NCI-H2029 (cell line): ENCODE measurements around the gene PIGV.

ENCODE experiments used
- DNase-seq: peaks from one replicate; lab custom pipeline; 2025; lab: John Stamatoyannopoulos, UW

Gene PIGV

DNA sequence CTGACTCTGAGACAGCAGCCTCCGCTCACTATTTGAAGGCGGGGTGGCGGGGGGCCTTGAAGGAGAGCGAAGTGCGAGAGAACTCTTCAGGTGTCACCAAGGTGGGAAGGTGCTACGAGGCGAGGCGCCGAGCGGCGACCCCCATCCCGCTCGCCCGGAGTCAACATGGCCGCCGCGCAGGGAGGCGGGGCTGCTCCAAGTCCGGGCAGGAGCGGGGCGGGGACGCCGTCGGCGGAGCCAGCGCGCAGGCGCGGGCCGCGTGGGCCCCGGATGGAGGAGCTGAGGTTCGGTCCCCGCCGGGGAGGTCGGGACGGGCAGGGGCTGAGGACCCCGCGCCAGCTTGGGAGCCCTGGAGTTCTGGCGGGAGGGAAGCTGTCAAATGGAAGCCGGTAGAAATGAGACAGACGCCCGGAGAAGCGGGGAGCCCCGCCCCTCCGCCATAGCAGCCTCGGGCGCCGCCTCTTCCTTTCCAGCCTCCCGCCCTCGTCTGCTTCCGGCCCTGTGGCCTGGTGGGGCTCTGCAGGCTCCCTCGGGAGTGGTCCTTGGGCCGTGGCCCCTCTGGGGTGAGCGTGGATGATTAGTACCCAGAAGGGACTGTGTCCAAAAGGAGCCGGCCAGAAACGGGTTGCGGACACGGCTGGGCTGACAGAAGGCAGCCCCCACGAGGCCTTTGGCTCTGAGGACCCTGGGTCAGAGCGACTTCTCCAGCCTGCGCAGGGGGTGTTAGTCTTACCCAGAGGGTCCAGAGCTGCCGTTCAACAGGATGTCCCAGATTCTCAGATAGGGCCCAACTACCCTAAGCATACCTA, at the start of gene PIGV:
PIGV (plus strand) TSS at position 245 of the 809 bp plus-strand sequence. CDS start 2,866 bp downstream, outside the sequence.
- peak; percentile 73 for DNase-seq

GRCh38 chr1:26739329-26739914, 48.3 kb upstream of the PIGV start:
- DNase-seq = no peak

DNA sequence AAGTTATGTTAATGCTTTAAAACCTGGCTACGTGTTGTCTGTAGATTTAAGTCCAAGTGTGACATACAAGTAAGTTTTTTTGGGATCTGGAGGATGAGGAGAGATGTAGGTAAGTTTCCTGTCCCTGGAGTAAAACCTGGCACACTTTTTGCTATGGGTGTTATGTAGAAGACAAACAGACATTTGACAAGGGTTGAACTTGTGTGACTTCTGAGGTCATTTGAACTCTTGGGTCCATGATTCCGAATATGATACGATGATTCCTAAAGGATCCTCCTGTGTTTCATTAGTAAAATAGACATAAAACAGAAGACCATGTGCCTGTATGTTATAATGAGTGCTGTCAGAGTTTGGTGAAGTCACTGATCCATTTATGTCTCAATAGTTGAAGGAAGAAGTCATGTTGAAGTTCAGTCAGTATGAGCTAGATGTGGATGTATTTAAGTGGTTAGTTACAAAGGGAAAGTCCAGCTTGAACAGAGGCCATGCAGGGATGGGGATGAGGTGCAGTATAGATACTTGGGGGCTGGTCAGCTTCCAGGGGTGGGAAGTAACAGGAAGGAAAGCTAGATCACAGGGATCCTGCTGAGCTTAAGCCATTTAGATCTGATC, 47.6 kb upstream of the PIGV start:
- no peak for DNase-seq

GRCh38 chr1:26740952-26741351, 46.8 kb upstream of the PIGV start:
- DNase-seq = no peak

GRCh38 chr1:26743426-26744059, 44.2 kb upstream of the PIGV start:
- DNase-seq = no peak

GRCh38 chr1:26744075-26744959, 43.4 kb upstream of the PIGV start:
- peak; percentile 33 for DNase-seq

GRCh38 chr1:26745191-26745590, 42.6 kb upstream of the PIGV start:
- DNase-seq = no peak

- DNase-seq = no peak
These were observed 40.7 kb upstream of the PIGV start for GRCh38 chr1:26747048-26747447.

DNA sequence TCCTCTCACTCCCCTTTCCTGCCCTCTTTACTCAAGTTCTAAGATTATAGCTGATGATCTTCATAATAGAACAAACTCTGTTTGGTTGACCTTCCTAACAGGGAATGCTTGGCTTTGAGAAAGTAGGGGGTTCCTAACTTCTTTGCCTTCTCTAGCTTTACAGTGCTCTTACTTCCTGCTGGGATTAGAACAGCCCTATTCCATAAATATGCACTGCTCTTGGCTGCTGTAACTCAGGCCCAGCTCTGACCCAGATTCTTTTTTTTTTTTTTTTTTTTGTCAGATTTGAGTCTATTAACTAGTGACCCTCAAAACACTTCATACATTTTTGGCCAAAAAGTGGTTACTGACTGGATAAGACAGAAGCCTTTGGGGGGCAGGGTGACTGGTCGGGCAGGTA, 39.4 kb upstream of the PIGV start:
- DNase-seq = no peak

- no peak for DNase-seq
These were observed 38.3 kb upstream of the PIGV start for GRCh38 chr1:26749458-26749857.

GRCh38 chr1:26750428-26750827, 37.3 kb upstream of the PIGV start:
- DNase-seq = no peak

- no peak for DNase-seq
These were observed 35.2 kb upstream of the PIGV start for GRCh38 chr1:26752519-26752918.

DNA sequence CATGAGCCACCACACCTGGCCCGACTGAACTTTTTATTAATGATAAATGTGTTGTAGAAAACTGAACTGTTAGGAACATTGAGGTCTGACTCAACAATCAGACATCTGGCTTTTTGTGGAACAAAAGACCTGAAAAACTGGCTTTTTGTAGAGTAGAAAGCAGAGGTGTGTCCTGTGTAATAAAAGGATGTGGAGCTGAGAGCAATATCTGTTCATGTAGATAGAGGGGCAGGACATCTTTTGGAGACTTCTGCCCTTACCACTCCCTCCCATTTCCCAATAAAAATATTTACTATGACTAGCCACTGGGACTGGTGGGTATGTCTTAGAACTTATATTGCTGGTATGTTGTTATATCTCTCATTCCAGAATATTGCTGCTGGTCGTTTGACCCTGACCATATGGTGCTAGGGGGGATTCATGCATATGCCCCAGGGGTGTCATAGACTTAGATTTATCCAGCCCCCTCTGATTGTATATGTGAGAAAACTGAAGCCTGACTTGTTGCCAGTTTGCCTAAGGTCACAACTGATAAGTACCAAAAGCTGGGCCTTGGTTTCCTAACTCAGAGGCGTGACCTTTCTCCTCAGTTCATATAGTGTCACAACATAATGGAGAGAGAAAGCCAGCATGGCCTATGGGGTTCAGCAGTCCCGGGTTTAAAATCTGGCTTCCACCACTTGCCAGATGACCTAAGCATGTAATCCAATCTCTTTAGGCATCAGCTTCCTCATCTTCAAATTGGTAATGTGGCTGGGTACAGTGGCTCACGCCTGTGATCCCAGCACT, 33.5 kb upstream of the PIGV start:
- DNase-seq = no peak

- no peak for DNase-seq
These were observed 29.4 kb upstream of the PIGV start for GRCh38 chr1:26758358-26758757.

DNA sequence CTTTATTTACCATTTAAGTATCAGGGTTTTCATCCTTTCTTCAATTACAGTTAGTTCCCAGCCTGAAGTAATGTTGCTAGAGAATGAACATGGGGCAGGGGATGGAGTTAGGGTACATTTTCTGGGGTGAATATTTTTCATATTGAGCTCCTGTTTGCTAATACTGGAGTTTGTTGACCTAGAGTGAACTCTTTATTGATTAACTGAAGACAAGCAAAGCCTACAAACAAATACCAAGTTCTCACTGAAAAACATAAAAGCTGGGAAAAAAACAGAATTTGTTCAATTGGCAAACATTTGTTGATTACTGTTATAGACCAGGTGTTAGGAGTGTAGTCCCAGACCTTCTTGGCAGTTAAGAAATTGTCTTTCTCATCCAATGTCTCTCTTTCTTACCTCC, 28.2 kb upstream of the PIGV start:
- no peak for DNase-seq

DNA sequence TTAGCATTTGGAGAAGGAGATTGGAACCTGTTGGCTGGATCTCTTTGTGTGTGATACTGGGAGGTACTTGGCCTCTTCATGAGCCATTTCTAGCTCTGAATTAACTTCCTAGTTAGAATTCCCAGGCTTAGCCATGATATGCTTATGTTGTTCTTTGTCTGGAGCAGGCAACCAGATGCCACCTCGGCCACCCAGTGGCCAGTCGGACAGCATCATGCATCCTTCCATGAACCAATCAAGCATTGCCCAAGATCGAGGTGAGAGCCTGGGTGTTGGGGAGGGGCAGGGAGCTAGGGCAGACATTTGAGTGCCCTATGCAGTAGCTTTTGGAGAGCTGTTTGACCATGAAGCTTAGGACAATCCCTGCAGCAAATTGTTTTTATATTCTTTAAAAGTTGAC, 26.5 kb upstream of the PIGV start:
- DNase-seq = no peak

- DNase-seq = no peak
These were observed 20.0 kb upstream of the PIGV start for GRCh38 chr1:26767714-26768113.

GRCh38 chr1:26768755-26769154, 19.0 kb upstream of the PIGV start:
- no peak for DNase-seq

GRCh38 chr1:26771285-26771642, 16.5 kb upstream of the PIGV start:
- no peak for DNase-seq

DNA sequence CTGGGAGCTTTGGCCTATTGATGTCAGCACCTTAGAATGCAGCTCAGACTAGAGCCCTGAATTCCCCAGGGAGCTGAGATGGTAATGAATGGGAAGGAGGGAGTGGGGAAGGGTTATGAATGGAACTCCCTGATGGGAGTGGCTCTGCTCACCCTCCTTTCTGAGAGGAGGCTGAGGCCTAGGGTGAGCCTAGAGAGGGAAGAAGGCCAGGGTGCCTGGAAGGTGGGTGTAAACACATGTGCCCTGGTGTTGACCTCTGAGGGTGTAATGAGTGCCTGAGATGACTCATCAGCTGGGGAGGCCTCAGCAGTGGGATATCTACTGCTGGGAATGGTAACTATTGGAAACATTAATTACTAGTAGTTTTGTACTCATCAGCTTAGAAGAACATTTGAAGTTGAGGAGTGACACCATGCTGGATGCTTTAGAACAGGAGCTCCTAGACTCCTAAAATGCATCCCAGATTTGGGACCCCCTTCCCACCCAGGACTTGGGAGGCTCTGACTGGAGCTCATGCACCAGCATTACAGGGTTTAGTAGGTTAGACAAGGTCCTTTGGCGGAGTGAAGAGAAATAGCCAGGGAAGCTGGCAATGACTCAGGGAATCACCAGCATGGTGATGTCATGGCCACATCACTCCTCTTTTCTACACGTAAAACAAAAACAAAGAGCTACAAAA, 16.0 kb upstream of the PIGV start:
- DNase-seq = peak; percentile 6

GRCh38 chr1:26772687-26773086, 15.1 kb upstream of the PIGV start:
- DNase-seq = no peak
